ENCODE results near the gene ERMN. TPM values are rescaled to one million over a fixed set of nuclear protein-coding genes. Genes with fewer than 3 reads are reported as not detected.
A peak's percentile ranks its signal among the peaks of the same experiment; 100 is the strongest.

ERMN gene
- total and polyA plus RNA-seq, 12 donors: 0.07 to 0.09 TPM; not detected in 10

- H3K4me3 ChIP-seq: no peak overlapping the region
- no peaks in the 10 kb centered on the region for H3K27me3 ChIP-seq
- no peaks in the 10 kb centered on the region for H3K36me3 ChIP-seq
- ATAC-seq (no peak), DNase-seq (no peak)
- intact Hi-C loops (cut with DNase I): no loop called here
- peaks cover 0 to 17% (median 4%) of the 10 kb centered on the region in 11 donors for H3K9me3 ChIP-seq
- H3K4me1 ChIP-seq: peaks cover 0 to 10% (median 0%) of the 10 kb centered on the region in 9 donors
- TF ChIP-seq CTCF (IDR thresholded peaks at IDR 0.05): no peak
- 35 to 40% methylated on average over 2 of the region's 2 CpGs for WGBS, 2 donors
- no peak overlapping the region for H3K27ac ChIP-seq
These were observed 38.8 kb upstream of the ERMN start for GRCh38 chr2:157364257-157364974.

- H3K4me3 ChIP-seq: no peak overlapping the region
- H3K27ac ChIP-seq: no peak overlapping the region
- TF ChIP-seq CTCF (IDR thresholded peaks at IDR 0.05): no peak
- H3K27me3 ChIP-seq: no peaks in the 10 kb centered on the region
- peak in 7 of 8 donors; percentile 71 to 92 (median 78) for ATAC-seq
- peaks cover 0 to 17% (median 4%) of the 10 kb centered on the region in 11 donors for H3K9me3 ChIP-seq
- no peaks in the 10 kb centered on the region for H3K36me3 ChIP-seq
- DNase-seq: no peak
- WGBS, 2 donors: 26 to 36% methylated on average over 2 of the region's 2 CpGs
- H3K4me1 ChIP-seq: peaks cover 0 to 10% (median 0%) of the 10 kb centered on the region in 9 donors
- intact Hi-C loops (cut with DNase I): no loop called here
These were observed 38.0 kb upstream of the ERMN start for GRCh38 chr2:157363612-157364101.

GRCh38 chr2:157362627-157363026 lies 37.0 kb upstream of the ERMN start:
- Histone ChIP-seq H3K9me3 (peaks cover 0 to 17% (median 4%) of the 10 kb centered on the region in 11 donors), H3K4me3 (no peak overlapping the region), H3K27ac (no peak overlapping the region), H3K4me1 (peaks cover 0 to 10% (median 0%) of the 10 kb centered on the region in 9 donors), H3K27me3 (no peaks in the 10 kb centered on the region), H3K36me3 (no peaks in the 10 kb centered on the region)
- WGBS, 2 donors: 89 to 95% methylated on average over 2 of the region's 2 CpGs
- DNase-seq (no peak), ATAC-seq (no peak)
- TF ChIP-seq CTCF (IDR thresholded peaks at IDR 0.05): no peak
- intact Hi-C loops (cut with DNase I): no loop called here

GRCh38 chr2:157361526-157361925 lies 35.9 kb upstream of the ERMN start:
- Histone ChIP-seq H3K36me3 (no peaks in the 10 kb centered on the region), H3K27ac (no peak overlapping the region), H3K4me1 (peaks cover 0 to 10% (median 0%) of the 10 kb centered on the region in 9 donors), H3K27me3 (no peaks in the 10 kb centered on the region), H3K9me3 (peaks cover 0 to 17% (median 4%) of the 10 kb centered on the region in 11 donors), H3K4me3 (no peak overlapping the region)
- DNase-seq: no peak
- TF ChIP-seq CTCF (IDR thresholded peaks at IDR 0.05): no peak
- ATAC-seq: no peak
- intact Hi-C loops (cut with DNase I): no loop called here
